NCI-H1092 treated with DMSO at 0.1 percent for 48 hours (cell line): ENCODE results near the gene DEXI.
A peak's percentile ranks its signal among the peaks of the same experiment; 100 is the strongest.

Experiments used
- DNase-seq: peaks from one replicate; lab custom pipeline; 2025; lab: John Stamatoyannopoulos, UW

Gene DEXI

GRCh38 chr16:10942352-10943063 is at the start of gene DEXI:
TSS of gene DEXI (minus strand) at chr16:10942468. CDS start at chr16:10942005, 463 bp downstream.
- peak; percentile 93 for DNase-seq

GRCh38 chr16:10990378-10990777 is 48.1 kb upstream of the DEXI start:
- no peak for DNase-seq

GRCh38 chr16:10989559-10989958 is 47.3 kb upstream of the DEXI start:
- DNase-seq: no peak

DNA sequence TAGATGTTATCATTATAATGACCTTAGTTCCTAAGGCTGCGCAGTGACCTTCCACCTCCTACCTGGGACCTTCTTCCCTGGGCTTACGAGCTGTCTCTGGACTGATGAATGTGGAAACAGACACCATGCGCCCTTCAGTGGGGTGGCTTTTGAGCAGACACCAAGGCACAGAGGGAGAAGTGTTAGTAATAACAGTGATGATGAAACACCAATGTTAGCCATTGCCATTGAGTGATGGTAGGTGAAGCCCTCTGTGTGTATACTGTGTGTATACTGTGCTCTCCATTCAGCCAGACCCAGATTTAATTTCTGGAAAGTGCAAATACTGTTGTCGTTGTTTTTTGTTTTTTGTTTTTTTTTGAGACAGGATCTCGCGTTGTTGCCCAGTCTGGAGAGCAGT is 46.6 kb upstream of the DEXI start:
- DNase-seq: no peak

DNA sequence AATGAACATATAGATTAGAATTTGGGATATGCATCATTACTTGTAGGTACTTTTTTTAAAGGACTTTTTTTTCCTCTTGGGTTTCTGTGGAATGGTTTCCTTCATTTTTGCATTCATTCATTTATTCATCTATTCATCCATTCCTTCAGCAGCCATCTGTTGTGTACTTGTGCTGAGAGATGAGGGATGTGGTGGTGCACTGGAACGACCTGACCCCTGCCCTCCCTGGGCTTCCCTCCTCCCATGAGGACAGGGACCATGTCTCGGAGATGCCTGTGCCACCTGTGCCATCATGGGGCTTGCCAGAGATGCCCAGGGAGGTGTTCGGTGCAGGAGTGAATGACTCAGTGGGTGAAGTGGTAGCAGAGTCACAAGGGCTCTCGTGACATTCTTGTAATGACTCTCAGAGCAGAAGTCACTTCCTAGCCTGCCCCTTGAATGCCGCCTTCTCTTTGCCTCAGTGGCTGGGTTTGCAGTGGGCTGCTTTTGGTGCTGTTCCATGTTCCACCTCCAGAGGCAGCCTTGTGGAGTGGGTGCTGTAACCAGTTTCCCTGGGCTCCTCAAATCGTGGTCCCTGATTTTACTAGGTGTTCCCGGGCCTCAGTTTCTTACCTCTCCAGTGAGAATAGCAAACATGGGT is 46.0 kb upstream of the DEXI start:
- DNase-seq: no peak

- no peak for DNase-seq
Observed at GRCh38 chr16:10987361-10988163, 45.3 kb upstream of the DEXI start.

DNA sequence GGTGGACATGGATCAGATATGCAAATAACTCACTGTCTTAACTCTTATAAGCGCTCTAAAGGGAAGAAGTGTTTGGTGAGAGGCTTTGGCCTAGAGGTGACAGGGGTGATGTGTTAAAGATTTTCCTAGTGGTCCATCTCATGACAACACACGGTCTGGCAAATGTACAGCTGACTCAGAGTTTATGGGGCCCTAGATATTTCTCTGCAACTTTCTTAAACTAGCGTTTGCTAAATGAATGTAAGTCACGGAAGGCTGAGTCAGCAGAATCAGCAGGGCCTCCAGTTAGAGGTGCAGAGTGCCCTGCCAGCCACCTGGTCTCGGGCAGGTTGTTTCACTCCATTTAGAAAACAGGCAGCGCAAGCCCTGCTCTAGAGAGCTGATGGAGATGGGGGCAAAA is 42.2 kb upstream of the DEXI start:
- DNase-seq: no peak

DNA sequence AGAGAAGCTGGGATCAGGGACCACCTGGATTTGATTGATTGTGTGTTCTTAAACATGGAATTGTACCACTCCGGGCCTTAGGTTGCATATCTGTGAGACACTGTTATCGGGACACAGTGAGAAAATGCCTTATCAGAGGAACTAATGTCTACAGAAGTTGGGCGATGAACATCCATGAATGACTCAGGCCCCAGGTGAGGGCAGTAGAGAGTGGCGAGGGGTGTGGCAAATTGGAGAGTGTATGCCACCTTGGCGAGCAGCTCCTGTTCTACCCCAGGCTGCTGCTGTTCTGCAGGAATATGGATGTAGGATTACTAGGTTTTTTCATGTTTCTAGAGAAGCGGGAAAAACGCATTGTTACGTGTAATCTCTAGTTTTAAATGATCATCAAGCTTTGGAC is 40.9 kb upstream of the DEXI start:
- DNase-seq: no peak

DNA sequence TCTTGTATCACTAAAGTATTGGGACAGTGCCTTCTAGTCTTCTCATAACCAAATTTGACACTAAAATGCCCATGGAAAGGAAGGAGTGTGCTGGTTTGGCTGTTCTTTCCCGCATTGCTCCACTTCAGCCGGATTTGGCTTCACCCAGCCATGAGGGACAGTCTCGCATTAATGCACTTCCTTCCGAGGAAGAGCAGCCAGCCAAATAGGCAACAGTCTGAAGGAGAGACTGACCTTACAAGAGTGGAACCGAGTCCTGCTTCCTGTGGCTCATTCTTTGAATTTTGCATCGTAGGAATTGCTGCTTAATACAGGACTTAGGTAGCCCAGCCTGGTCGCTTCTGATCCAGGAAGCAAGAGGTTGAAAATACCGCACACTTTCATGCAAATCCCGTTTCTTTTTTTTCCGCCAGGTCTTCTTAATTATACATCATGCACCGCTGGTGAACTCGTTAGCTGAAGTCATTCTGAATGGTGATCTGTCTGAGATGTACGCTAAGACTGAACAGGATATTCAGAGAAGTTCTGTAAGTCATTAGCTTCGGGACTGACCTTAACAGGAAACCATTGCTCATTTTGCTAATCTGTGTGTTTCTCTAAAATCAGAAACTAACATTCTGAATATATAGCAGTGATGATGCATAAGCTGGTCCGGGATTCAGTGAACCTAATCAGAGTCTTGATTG is 40.3 kb upstream of the DEXI start:
- no peak for DNase-seq

- no peak for DNase-seq
Observed at GRCh38 chr16:10981697-10982216, 39.5 kb upstream of the DEXI start.

GRCh38 chr16:10980813-10981212 is 38.5 kb upstream of the DEXI start:
- DNase-seq: no peak

- DNase-seq: no peak
Observed at GRCh38 chr16:10979717-10980601, 37.7 kb upstream of the DEXI start.

DNA sequence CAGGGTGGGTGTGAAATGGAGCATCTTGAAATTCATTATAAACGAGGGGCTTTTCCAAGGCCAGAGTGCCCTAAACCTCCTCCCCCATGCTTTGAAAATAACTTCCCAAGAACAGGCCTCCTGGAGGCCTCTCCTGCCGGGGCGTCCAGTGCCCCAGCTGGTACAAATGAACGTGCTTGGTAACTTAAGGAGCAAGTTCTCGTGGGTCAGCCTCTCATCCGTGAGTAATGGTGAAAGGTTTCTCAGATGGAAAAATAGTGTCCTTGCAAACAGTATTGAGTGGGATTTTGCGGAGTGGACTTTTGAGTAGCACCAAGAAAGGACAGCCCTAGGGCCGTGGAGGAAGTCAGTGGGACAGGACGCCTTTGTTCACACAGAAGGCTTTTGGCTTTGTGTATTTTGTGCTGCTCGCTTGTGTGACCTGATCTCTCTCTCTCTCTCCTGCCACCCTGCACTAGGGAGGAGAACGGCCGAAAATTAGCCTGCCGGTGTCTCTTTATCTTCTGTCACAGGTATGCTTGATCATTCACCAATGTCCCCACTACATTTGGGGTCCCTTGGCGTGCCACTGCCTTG is 36.7 kb upstream of the DEXI start:
- no peak for DNase-seq

GRCh38 chr16:10978124-10978523 is 35.9 kb upstream of the DEXI start:
- DNase-seq: no peak

DNA sequence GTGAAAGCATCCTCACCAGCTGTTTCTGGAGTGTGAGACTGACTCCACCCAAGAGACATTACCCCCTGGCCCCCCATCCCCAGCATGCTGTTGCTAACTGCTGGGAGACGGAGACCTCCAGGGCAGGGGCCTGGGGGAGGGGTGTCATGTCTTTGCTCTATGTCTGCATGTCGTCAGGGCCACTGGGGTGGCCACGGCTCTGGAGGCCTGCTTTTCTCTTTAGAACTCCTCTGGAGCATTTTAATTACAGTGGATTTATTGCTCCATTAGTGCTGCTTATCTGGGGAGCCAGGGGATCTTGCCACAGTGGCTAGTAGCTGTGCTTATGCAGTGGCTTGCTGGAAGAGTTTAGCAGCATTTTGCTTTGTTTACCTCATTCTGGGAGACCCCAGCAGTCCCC is 34.4 kb upstream of the DEXI start:
- DNase-seq: no peak

GRCh38 chr16:10972819-10973464 is 30.7 kb upstream of the DEXI start:
- no peak for DNase-seq

DNA sequence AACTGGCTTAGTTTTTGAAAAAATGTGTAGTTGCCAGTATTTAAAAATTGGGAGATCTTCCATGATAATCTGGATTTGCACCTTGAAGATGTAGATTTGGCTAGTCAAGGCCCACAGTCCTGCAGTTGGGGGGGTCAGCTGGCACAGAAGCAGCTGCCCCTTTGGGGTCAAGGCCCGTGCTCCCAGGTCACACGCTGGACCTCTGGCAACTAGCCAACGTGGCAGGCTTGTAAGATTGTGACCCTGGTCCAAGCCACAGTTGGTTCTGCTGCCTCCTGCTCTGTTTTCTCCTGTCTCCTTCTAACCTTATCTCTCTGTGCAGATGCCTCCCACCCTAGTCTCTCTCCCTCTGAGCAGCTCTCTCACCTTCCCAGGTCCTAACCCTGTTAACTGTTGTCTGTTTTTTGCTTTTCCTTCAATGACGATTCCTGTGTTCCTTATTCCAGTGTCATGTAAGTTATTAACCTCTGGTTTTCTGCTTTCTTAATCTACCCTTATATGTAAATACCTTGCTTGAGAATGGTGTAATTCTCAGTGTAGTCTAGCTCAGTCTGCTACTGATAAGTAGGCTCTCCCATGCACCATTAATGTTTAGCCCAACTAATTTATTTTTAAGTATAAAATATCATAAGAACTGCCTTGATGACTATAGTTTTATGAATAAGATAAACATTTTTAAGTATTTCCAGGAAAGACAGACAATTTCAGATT is 30.0 kb upstream of the DEXI start:
- DNase-seq: no peak

DNA sequence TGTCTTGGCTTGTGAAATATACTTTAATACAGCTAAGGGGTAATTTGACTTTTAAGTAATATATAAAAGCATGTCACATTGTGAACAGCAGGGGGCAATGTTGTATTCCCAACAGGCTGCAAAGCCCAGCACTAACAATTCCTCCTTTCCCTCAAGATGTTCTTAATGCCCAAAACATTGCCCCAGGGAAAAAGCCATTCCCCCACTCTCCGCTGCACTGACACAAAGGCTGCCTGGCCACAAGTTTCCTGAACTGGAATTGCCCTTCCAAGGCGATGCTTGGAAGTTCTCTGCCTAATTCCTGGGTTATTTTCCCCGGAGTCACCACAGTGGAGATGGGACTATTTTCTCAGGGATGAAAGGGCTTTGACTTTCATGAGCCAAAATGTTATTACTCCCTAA is 29.3 kb upstream of the DEXI start:
- peak; percentile 64 for DNase-seq

DNA sequence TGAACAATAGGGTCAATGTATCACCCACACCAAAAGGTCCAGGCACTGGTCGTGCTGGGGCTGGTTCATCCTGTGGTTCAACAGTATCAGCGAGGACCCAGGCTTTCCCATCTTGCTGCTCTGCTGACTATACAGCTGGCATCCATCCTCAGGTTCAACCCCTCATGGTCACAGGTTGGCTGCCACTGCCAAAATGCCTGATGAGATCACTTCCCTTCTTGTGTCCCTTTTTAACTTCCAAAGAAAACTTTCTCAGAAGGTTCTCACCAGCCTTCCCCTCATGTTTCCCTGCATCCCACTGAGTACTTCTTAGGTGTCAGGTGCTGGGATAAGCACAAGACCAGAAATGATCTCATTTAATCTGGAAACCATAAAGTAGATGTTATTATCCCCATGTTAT is 27.8 kb upstream of the DEXI start:
- DNase-seq: no peak

GRCh38 chr16:10969615-10970014 is 27.3 kb upstream of the DEXI start:
- DNase-seq: no peak
